Smooth muscle cell of the brain vasculature (primary cell): ENCODE measurements around the gene PTTG1IP.
"Not testable (repeated sequence)": the region's sequence is repeated elsewhere in the genome, so short reads cannot be mapped to it uniquely, and the experiment has no call there.

Experiments
- DNase-seq: peaks from one replicate; pipeline ENCODE4 v3.0.0-alpha.2; 2012; ENCODE audit warnings: low read depth, low spot score

PTTG1IP gene, protein sequence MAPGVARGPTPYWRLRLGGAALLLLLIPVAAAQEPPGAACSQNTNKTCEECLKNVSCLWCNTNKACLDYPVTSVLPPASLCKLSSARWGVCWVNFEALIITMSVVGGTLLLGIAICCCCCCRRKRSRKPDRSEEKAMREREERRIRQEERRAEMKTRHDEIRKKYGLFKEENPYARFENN

DNA sequence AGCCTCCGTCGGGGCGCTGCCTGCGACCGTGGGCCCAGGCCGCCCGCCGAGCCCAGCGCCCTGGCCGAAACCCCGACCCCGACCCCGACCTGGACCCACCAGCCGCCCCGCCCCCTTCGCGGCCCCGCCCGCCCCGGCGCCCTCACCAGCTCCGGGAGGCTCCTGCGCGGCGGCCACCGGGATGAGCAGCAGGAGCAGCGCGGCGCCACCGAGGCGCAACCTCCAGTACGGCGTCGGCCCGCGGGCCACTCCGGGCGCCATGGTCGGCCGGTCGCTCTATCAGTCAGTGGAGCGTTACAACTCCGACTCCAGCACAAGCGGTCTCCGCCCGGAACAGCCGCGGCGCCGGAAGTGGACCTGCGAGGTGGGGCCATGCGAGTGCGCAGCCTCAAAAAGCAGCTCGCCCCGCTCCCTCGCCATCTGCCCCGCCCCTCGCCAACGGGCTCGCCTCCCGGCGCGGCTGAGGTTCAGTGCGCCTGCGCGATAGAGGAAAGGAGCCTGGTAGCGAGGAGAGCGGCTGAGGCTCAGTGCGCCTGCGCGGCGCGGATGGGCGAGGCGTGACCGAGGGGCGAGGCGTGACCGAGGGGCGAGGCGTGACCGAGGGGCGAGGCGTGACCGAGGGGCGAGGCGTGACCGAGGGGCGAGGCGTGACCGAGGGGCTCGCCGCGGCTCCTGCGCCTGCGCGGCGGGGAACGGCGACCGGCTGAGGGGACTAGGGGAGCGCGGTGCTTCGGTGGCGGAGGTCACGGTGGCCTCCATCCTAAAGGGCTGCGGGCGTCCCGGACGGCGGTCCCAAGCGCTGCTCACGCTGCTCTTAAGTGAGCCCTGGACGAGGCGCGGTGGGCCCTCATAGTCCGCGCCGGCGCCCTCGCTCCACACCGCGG lies at the start of gene PTTG1IP:
Gene PTTG1IP (minus strand): TSS at position 335 of the 884 bp plus-strand sequence. CDS start 74 bp downstream, at position 261.
- DNase-seq, result peak; percentile 96

DNA sequence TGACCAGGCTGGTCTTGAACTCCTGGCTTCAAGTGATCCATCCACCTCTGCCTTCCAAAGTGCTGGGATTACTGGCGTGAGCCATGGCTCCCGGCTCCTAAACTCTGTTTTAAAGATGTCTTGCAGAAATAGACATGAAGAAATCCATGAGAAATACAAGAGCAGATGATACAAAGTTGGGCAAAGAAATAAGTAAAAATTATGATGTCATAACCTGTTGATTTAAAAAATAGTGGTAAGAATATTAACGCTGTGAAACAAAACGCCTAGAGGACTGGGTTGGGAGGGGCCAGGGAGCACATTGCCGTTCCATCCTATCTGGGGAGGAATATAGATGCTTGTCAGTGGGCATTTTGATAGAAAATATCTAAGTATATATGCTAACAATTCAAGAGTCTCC lies 48.4 kb upstream of the PTTG1IP start:
- DNase-seq, result no peak

DNA sequence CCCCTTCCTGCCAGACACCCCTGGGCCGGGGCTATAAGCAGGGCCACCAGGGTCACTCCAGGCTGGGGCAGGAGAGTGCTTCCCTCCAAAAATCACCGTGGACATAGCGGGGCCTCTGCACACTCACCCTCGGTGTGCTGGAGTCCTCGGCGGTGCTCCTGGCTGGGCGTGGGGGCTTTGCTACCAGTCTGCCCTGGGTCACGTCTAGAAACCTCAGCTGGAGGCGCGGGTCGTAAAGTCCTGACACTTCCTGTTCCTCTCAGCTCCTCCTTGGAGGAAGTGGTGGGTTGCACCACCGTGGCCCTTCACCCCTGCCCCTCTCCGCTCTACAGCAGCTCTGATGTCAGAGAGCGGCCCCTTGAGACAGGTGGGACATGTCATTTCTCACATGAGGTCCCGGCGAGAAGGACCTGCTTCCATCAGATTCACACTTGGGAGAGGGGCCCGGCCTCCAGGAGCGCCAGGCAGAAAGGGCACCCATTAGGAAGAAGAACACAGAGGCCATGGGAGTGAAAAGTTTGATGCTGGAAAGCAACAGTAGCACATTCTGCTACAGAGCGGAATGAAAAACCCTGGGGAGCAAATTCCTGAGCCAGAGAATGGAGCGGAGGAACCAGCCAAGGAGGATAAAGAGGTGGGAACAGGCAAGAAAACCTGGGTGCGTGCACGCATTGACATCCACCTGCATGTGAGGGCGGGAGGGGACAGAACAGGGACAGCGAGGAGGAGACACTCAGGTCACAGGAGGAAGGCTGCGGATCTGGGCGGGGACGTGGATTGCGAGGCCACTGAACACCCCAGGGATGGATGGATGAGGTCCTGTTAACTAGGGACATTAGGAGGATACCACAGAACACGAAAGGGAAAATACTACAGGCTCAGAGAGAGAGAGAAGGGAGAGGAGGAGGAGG lies 47.5 kb upstream of the PTTG1IP start, which contains the start of gene ITGB2:
Gene ITGB2 (minus strand): TSS at position 206 of the 911 bp plus-strand sequence. CDS start 10,117 bp downstream, outside the sequence.
- no peak for DNase-seq

DNA sequence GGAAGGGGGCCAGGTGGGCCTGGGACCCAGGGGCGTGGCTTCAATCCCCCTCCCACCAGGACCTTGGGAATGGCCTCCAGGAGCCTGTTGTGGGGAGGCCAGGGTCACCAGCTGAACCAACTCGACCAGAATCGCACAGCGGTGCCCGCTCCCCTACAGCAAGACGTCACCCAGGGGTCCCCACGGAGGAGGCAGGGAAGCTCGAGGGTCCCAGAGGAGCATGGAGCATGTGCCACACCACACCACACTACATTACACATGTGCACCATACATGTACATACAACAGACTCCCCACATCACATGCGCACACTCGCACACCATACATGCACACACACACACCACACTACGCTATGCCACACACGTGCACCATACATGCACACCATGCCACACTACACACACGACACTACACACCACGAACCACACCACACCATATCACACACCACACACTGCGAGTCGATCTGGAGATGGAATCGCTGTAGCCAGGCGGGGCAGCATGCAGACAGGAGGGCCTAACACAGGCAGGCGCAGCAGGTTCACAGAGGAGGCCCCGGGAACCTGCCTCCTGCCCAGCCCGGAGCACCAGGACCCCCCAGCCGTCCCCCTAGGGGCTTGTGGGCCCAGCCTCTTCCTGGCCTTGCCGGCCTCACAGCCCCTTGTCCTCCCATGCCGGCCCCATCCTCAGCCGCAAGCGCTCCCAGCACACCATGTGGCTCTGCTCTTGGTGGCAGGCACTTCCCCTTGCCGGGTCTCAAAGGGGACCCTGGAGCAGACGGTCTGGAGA lies 46.6 kb upstream of the PTTG1IP start:
- DNase-seq, result no peak

DNA sequence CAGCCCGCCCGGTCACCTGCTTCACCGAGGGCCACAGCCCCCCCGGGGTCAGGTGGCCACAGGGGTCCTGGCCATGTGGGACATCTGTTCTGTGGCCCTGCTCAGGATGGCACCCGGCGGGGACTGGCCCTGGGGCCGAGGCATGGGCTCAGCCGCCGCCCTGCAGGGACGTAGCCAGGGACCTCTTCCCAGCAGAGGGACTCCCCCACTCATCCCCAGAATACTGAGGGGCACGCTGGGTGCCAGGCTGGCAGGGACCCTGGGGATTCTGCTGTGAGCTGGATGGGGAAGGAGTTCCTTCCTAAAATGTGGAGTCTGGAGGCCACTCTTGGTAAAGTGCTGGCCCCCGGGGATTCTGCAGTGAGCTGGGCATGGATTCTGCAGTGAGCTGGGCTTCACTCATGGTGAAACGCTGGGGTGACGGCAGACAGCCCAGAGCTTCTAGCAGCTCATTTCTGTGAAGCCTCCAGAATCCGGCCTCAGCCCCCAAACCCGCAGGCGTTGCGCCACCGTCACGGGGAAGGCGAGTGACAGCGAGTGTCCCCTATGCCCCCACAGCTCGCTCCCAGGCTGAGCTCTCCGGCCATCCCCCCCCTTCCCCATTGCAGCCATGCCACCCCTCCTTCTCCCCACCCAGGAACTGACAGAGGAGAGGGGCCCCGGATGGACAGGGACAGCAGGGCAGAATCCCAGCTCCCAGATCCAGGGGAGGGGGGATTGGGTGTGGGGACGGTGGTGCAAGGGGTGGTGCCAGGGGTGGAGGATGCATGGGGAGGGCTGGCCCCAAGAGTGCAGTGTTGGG lies 45.8 kb upstream of the PTTG1IP start:
- DNase-seq, result no peak

DNA sequence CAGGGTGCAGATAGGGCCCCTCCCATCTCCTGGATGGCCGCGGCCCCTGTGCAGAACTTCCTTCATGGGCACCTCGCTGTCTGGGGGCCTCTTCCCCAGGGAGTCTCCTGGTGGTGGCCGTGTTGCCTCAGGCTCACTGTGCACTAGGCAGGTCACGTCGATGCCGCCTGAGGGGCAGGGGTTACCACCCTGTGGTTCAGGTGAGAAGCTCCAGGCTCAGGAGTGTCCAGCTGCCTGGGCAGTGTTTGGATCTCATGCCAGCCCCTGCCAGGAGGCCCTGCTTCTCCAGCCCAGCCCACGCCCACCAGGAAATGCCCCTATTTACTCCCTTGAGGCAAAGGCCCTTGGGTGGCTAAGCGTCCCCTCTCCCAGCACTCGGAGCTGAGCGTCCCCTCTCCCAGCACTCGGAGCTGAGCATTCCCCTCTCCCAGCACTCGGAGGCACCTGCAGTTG lies 45.1 kb upstream of the PTTG1IP start:
- no peak for DNase-seq

DNA sequence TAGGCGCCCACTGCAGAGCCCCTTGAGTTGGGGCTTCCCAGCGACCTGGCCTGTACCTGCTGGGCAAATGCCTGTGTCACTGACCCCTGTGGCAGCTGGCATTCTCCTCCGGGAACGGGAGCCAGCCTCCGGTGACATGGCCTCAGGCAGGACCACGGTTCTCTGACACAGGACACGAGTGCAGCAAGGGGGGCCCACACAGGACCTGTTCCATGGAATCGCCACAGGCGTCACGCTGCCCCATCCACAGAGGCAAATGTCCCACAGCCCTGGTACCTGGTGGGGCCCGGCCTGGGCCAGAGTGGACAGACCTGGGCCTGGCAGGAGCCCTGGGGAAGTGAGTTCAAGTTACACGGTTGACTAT lies 44.6 kb upstream of the PTTG1IP start:
- no peak for DNase-seq

DNA sequence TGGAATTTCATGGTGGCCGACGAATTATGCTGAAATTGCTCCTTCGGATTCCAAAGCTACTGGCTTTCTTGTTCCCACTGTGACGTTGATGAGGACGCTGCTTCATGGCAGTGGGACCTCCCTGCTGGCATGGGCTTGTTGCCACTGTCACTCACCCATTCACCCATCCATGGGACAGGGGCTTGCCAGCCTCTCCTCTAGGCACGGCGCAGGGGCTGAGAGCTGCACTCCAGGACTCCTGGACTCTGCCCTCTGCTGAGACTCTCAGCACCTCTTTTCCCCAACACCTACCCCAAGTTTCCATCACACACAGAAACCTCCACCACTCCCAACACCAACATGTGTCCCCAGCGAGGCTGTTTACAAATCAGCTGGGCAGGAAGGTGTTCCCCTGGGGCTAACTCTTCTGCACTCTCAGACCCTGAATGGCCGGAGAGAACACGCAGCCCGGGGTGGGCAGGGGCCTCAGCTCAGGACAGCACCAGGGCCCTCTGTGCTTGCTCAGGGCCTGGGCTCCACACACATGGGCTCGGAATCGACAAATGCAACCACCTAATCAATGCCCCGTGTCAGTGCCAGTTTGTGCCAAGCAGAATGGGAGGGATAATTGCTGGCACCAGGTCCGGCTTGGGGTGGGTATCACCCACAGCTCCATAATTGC lies 44.1 kb upstream of the PTTG1IP start:
- no peak for DNase-seq

DNA sequence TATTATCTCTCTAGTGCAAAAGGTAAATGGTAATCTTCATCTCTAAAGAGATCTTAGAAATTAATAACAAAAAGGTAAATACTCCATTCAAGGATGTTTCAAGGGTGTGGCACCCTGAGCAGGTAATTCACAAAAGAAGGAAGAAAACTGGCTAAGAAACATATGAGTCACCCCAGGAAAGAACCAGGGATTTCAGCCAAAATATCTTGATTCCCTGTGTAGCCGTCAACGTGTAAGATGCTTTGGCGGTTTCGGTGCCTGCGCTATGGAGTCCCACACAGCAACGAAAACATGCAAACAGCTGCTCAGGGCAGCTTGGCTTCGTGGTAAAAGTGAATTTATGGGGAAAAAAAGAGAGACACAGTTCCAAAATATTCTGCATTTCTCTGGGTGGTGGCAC lies 43.5 kb upstream of the PTTG1IP start:
- no peak for DNase-seq

DNA sequence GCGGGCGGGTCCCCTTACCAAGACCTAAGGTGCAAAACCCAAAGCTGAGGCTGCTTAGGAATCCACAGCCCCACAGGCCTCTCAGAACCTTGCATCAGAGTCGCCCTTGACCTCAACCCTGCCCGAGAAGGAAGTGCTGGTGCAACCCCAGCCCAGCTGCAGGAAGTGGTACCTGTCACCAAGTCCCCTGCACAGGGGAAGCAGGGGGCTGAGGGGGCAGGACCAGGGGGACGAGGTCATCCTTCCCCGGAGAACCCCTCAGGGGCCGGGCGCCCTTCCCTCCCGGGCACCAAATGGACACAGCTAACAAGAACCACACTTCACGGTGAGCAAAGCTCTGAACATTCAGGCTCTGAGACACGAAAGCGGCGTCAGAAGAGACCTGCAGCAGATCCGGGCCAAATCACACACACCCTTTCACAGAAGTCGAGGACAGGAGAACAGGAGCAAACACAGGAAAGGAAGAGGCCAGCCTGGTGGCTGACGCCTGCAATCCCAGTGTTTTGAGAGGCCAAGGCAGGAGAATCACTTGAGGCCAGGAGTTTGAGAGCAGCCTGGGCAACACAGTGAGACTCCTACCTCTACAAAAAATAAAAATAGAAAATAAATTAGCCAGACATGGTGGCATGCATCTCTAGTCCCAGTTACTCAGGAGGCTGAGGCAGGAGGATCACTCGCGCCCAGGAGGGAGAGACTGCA lies 40.8 kb upstream of the PTTG1IP start:
- no peak for DNase-seq

DNA sequence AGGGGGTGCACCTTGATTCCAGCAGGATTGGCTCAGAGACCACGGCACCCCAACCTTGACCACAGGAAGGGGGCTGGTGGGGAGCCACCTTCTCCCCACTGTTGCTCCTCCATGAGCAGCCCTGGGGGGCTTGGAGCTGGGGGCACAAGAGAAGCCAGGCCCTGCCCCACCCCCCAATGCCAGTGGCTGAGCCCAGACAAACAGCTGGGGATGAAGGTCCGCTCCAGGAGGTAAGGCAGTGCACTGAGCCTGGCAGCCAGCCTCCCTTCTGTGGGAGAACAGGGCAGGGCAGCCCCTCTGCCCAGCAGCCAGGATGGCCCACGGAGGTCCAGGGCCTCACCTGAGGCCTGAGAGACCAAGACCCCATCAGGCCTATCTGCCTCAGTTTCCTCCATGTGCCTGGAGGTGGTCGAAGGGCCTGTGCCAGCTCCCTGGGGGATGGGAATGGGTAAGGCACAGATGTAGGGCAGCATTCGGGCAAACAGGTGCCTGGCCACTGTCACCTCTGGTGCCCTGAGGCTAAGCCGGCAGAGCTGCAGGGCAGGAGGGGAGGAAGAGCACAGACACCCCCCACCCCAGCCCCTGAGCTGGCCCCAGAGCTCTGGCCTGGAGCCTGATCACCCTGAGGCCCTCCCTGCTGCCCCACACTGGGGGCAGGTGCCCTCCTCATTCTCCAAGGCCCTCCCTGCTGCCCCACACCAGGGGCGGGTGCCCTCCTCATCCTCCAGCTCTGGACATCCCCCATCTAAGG lies 40.1 kb upstream of the PTTG1IP start:
- DNase-seq, result no peak

DNA sequence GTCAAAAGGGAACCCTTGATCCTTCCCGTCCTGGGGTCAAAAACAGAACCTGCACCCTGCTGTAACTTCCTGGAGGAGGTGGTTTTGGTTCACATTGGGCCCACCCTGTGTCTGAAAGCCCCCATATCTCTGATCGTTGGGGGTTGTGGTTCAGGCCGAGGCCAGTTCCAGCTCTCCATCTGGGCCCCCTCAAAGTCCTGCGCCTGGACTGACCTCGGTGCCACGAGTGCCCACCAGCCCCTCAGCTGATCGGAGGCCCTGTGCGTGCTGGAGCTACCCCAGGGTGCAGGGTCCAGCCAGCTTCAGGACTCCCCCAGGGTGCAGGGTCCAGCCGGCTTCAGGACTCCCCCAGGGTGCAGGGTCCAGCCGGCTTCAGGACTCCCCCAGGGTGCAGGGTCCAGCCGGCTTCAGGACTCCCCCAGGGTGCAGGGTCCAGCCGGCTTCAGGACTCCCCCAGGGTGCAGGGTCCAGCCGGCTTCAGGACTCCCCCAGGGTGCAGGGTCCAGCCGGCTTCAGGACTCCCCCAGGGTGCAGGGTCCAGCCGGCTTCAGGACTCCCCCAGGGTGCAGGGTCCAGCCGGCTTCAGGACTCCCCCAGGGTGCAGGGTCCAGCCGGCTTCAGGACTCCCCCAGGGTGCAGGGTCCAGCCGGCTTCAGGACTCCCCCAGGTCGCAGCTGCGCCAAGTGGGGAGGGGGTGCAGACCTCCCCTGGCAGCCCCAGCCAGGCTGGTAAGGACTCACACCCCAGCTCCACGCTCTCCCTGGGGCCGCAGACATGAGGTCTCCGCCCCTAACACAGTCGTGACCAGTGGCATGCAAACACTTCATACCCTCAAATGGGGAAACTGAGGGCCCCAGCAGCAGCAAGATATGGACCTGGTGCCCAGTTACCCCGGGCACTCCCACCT lies 39.3 kb upstream of the PTTG1IP start:
- not testable (repeated sequence) for DNase-seq

DNA sequence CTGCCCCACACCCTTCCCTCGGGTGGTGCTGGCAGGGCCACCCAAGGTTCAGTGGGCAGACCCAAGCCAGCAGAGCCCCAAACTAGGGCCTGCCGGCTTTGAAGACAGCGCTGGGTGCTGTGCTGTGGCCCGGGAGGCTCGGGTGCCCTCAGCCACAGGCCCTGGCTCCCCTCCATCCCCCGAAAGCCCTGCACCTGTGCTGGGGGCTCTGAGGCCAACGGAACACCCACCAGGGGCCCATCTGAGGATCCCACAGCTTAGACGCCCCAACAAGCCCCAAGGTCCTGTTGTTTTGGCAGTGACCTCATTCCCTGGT lies 38.6 kb upstream of the PTTG1IP start:
- DNase-seq, result no peak

DNA sequence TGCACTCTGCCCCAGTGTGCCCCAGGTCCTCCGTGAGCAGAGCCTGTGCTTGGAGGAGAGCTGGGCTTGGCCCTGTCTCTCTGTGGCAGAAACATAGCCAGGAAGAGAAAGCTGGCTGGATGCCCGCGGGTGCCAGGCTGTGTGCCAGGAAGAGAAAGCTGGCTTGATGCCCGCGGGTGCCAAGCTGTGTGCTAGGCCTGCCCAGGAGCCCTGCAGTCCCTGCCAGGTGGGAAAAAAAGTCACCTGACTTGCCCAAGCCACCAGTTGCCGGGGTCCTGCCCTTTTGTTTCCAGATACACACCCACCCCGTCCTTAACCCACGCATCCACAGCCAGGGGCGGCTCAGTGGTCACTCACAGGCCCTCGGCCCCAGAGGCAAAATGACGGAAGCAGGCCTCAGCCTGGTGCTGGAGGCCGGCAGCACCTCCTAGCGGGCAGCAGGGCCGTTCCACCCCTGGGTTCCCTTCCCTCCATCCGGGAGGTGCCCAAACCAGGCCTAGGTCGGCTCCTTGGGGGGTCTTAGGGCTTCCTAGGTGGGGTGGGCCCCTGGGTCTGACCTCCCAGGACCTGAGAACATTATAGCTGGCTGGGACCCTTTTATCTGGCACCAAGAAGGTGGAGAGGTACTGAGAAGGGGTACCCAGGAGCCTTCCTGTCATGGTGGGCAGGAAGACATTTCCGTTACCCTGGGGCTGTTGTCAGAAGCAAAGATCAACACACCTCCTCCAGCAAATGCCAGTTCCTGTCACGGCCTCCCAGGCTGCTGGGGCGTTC lies 38.1 kb upstream of the PTTG1IP start:
- no peak for DNase-seq

DNA sequence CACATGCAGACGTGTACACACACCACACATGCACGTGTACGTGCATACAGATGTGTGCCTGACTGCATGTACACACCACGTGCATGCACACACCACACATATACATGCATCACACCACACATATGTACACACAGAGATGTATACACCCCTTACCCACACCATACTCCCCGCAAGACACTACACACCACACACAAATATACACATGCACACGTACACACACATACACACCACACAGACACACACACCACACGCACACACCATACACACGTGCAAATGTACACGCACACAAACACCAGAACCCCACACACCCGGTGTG lies 37.5 kb upstream of the PTTG1IP start:
- no peak for DNase-seq

DNA sequence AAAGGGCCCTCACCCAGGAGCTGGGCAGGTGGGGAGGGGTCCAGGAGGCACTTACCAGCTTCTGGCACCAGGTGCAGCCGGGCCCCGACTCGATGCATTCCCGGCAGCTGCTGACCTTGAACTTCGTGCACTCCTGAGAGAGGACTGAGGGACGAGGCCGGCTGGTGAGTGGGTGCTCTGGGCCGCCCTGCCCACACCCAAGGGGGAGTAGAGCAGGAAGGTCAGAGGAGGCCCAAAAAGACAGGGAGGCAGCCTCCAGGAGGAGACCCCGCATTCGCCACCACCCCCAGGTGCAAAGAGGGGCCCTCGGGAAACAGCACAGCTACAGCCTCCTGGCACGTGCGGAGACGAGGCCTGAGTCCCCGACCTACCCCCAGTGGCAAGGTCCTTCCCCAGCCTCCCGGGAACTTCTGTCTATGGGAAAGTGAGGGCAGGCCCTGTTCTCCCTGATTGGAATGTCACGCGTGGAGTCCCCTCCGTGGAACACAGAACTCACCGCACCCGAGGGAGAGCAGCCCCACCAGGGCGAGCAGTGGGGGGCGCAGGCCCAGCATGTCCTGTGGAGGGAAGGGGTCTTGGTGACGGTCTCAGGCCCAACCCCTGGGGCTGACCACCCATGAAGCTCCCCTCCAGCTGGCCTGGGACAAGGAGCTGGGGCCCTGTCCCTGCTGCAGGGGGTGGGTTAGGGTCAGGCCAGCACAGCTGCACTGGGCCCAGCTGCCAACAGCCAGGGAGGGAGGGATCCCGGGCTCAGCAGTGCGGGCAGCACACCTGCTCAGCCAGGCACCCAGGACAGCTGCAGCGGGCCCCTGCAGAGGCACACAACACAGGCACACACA lies 37.0 kb upstream of the PTTG1IP start:
- DNase-seq, result no peak
